Measurements from ENCODE around the gene SRPRA.

DNA sequence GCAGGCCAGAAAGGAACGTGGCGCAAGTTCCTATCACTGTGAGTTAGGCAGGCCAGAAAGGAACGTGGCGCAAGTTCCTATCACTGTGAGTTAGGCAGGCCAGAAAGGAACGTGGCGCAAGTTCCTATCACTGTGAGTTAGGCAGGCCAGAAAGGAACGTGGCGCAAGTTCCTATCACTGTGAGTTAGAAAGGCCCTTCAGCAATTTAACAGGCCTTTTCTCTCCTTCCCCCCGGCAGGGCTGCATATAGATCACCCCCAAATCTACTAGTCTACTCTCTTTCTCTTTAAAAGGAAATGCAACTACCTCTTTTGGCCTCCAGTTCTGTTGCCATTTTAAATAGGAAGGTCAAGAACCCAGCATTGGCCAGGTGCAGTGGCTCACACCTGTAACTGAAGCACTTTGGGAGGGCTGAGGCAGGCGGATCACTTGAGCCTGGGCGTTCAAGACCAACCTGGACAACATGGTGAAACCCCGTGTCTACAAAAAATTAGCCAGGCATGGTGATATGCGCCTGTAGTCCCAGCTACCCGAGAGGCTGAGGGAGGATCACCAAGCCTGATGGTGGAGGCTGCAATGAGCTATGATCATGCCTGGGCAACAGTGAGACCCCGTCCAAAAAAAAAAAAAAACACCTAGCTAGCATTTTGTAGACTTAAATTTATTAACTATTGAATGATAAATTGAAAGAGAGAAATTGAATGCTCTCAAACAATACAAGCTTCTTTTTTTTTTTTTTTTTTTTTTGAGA is 42.2 kb downstream of the SRPRA start:
- no peak for TF ChIP-seq EZH2 (IDR thresholded peaks at IDR 0.05; ENCODE audit: low read depth)
- TF ChIP-seq, protein P1, sequence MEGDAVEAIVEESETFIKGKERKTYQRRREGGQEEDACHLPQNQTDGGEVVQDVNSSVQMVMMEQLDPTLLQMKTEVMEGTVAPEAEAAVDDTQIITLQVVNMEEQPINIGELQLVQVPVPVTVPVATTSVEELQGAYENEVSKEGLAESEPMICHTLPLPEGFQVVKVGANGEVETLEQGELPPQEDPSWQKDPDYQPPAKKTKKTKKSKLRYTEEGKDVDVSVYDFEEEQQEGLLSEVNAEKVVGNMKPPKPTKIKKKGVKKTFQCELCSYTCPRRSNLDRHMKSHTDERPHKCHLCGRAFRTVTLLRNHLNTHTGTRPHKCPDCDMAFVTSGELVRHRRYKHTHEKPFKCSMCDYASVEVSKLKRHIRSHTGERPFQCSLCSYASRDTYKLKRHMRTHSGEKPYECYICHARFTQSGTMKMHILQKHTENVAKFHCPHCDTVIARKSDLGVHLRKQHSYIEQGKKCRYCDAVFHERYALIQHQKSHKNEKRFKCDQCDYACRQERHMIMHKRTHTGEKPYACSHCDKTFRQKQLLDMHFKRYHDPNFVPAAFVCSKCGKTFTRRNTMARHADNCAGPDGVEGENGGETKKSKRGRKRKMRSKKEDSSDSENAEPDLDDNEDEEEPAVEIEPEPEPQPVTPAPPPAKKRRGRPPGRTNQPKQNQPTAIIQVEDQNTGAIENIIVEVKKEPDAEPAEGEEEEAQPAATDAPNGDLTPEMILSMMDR (conservative IDR thresholded peaks at IDR 0.05), result no peak

Measured in PC-9 (cell line).